Measurements from ENCODE around the gene RACGAP1. TPM values are rescaled to one million over a fixed set of nuclear protein-coding genes. Genes with fewer than 3 reads are reported as not detected.
A peak's percentile ranks its signal among the peaks of the same experiment; 100 is the strongest.
"Not testable (repeated sequence)": the region's sequence is repeated elsewhere in the genome, so short reads cannot be mapped to it uniquely, and the experiment has no call there.

Gene RACGAP1
- total RNA-seq, 1 donor from 2014 or later = 35.8 TPM

DNA sequence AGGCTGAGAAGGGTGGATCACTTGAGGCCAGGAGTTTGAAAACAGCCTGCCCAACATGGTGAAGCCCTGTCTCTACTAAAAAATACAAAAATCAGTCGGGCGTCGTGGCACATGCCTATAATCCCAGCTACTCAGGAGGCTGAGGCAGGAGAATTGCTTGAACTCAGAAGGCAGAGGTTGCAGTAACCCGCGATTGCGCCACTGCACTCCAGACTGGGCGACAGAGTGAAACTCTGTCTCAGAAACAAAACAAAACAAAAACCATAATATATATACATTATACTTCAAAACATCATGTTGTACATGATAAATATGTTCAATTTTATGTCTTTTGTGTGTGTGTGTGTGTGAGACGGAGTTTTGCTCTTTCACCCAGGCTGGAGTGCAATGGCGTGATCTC is 5.2 kb upstream of the RACGAP1 start:
- not testable (repeated sequence) for DNase-seq (ENCODE audit: low read depth in 2 of 2)

DNA sequence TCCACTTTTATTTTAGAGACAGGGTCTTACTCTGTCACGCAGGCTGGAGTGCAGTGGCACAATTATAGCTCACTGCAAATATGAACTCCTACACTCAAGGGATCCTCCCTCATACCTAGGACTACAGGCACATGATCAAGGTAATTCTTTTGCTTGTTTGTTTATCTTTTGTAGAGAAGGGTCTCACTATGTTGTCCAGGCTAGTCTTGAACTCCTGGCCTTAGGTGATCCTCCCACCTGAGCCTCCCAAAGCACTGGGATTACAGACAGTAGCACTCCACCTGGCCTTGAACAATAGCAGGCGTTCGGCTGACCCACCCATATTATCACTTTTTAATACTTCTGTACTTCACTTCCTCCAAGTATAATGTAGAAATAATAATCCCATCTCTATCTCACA is 1.4 kb upstream of the RACGAP1 start:
- DNase-seq (ENCODE audit: low read depth in 2 of 2) = no peak

DNA sequence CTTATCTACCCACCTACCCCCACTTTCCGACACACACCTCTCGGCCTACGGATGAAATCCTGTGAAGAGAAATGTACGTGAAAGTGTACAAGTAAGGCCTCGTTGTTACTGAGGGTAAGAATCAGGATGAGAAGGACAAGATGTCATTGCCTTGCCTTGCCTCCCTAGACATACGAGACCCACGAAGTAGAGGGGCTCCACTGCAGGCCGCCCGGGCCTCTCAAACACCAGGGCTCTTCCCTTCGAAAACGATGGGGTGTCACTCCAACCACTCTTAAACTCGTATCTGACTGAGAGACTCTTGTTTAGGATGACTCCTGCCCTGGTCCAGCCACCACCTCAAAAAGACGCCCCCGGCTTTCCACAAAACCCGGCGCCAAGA is 498 bp downstream of the RACGAP1 start:
- DNase-seq (ENCODE audit: low read depth in 2 of 2) = no peak

DNA sequence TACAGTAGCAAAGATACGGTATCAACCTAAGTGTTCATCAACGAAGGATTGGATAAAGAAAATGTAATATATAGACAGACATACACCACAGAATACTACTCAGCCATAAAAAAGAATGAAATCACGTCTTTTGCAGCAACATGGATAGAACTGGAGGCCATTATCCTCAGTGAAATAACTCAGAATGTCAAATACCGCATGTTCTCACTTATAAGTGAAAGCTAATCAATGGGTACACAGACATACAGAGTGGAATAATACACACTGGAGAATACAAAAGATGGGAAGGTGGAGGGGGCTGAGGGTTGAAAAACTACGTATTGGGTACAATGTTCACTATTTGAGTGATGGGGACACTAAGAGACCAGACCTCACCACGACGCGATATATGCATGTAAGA is 1.1 kb downstream of the RACGAP1 start:
- no peak for DNase-seq (ENCODE audit: low read depth in 2 of 2)

DNA sequence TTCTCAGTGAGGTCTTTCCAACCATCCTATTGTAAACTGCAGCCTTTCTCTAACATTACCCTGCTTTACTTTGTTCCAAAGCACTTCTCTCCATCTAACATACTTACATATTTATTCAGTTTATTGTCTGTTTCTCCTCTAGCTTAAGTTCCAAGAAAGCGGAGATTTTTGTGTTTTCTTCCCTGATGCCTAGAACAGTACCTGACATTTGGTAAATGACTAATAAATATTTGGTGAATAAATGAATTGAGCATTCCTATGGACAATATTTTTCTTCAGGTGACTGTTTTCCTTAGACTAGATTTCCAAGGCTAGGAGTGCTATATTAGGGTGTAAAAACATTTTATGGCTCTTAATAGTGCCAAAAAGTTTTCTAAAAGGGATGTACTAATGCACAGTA is 2.4 kb downstream of the RACGAP1 start:
- DNase-seq (ENCODE audit: low read depth in 2 of 2) = no peak

DNA sequence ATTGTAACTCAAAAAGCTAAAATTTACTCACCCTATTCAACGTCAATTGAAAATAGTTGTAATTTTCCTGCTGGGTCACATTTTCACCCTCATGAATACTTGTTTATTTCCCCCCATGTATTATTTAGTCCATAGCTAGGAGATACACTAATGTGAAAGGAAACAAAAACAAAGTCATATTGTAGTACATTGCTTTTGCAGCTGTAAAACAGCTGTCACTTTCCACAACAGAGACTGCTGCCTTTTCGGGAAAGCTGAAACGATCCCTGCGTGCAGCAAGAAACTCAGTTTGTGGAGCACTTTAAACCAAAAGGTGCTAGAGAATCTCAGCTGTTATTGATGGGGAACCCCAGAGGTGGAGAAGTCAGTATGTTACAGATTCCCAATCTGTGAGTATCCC is 4.3 kb downstream of the RACGAP1 start:
- no peak for DNase-seq (ENCODE audit: low read depth in 2 of 2)

DNA sequence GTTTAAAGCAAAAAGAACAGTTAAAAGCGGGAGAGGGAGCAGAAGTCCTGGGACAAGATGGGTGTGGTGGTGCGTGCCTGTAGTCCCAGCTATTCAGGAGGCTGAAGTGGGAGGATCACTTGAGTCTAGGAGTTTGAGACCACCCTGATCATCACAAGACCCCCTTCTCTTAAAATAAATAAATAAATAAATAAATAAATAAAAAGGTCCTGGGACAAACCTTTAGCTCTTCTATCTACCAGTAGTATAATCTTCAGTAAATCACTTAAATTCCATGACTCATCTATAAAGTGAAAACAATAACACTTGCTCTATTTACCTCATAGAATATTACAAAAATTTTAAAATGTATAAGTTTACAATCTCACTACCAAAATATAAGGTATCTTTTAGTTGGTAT is 5.8 kb downstream of the RACGAP1 start:
- DNase-seq (ENCODE audit: low read depth in 2 of 2) = no peak

DNA sequence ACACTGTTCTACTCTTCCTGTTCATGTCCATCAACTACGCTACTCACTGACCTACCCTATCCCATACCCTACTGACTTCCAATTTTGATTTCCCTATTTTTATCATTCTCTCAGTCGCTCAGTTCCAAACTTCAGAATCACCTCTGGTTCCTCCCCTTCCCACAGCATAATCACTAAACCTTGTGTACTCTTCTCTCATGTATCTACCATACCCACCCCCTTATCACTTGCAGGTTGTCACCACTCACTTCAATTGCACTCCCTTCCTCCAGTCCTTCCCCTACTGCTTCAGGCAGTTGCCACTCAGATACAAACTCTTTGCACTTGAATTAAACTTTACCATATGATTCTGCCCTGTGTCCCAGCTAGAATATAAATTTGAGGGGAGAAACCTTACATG is 6.3 kb downstream of the RACGAP1 start:
- no peak for DNase-seq (ENCODE audit: low read depth in 2 of 2)

DNA sequence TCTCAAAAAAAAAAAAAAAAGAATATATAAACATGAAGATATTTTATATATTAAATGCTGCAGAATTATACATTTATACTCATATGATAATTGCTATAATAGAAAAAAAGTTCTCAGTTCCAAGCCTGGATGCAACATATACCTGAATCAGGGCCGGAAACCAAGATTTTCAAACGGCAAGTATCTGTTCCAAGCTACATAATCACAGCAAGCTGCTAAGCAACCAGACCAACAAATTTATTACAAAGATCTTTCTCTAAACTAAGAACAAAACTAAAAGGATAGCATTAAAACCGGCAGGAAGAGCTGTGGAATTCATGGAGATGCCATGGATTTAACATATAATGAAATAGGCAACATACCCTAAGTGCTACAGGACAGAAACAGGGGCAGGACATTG is 7.1 kb downstream of the RACGAP1 start:
- no peak for DNase-seq (ENCODE audit: low read depth in 2 of 2)

DNA sequence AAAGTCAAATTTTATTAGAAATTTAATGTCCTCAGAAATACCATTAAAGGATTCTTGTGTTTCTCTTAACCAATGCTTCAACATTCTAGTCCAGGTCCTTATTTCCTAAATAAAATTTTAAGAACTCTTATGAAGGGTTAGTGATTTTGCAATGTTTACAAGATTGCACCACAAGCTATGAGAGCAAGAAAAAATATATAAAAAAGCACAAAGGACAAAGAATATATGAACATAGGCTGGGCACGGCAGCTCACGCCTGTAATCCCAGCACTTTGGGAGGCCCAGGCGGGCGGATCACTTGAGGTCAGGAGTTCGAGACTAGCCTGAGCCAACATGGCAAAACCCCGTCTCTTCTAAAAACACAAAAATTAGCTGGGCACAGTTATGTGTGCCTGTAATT is 7.7 kb downstream of the RACGAP1 start:
- no peak for DNase-seq (ENCODE audit: low read depth in 2 of 2)

DNA sequence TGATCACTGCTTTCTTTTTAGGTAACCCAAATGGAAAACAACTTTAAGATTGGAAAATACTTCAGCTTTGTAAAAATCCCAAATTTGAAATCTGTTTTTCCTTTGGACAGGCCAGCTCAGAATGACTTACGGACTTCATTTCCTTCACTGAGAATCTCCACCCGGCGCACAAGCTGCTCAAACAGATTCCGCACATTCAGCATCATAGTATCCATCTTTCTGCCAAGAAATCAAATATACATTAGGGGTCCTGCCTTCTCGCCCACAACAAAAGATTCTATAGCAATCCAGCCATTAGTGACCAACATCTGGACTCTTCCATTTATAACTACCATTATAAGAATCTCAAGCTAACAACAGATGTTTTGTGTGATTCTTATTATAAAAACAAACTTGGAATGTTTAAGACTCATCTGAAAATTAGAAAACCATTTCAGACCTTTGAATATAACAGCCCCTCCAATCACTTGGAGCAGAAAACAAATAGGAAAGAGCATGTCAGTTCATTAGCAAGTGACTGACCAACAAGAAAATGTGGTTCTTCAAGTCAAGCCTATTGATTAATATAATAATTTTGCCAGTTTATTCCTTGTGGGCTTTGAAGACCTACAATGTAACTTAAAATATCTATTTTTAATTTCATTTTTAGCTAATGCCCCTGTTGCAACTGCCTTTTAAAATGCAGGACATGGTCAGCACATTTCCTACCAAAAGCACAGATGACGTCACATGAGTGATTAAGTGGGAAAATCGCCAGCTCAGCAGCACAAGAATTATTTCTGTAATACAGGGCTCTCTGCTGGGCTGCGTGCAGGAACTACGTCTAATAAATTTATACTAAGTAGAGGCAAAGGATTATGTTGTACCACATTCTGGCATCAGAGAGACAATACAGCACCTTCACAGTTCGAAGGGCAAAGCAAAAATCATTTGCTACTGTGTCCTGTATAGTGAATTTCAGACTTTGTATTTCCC is 8.5 kb downstream of the RACGAP1 start:
- DNase-seq (ENCODE audit: low read depth in 2 of 2) = peak; percentile 75 to 77

DNA sequence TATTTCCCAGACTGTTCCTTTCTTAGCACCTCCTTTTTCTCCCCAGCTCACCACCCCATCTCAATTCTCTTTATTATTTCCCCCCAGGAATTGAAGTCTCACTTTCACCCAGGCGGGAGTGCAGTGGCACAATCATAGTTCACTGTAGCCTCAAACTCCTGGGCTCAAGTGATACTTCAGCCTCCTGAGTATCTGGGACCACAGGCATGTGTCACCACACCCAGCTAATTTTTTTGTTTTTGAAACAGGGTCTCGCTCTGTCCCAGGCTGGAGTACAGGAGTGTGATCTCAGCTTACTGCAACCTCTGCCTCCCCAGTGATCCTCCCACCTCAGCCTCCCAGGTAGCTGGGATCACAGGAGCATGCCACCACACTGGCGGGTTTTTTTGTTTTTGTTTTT is 11.0 kb downstream of the RACGAP1 start:
- no peak for DNase-seq (ENCODE audit: low read depth in 2 of 2)

DNA sequence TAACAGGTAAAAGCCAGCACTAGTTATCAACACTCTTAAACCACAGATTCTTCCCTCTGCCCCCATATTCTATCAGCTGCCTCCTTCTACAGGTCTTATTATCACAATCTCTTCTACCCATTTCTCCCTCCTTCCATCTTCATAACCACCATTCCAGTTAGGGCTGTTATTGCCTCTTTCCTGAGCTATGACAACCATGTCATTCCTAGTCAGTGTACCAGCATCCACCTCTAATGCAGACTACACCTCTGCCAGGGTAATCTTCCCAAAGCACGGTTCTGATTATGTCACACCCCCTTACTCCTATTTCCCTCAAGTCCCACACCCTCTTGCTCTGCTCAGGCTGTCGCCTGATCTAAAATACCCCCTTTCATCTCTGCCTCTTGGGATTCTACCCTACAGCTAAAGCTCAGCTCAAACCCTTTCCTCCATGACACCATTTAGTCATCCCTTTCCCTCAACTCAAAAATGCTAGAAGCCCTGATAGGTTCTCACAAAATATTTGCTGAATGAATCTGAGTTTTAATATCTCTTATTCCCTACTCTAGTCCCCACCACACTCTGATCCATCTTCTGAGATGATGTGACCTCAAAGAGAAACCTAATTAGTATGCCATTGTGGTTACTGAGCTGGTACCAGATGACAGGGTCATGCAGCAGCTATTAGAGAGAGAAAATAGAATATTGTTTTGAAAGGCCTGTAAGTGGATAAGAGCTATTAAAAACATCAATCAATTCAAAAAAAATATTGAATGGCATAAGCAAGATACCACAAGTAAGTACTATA is 11.7 kb downstream of the RACGAP1 start:
- DNase-seq (ENCODE audit: low read depth in 2 of 2) = no peak

DNA sequence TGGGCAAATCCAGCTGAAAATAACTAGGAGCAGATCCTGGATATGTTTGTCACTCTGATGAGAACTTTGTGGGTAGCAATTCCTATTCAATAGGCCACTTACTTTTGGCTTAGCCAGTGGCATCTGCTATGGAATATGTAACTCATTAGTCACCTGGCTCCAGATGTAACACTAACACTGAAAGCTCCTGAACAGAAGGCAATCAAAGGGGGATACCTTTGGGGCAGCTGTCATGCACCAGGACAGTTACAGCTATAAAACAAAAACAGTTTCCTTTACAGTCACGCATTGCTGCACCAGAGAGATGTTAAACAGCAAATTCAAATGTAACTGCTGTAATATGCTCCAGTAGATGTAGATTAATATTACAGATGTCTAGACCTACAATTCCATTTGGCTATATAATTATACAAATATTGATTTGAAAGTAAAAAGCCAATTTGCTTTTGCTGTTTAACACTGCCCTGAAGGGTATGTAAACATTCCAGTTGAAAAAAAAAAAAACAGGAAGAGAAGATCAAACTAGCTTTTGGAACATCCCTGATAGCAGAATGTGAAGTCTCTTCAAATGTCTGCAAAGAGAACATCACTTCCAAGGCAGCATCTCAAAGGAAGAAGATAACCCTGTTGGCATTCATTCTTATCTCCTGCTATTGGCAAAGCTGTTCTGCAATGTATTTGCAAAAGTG is 18.4 kb downstream of the RACGAP1 start:
- DNase-seq (ENCODE audit: low read depth in 2 of 2) = no peak

DNA sequence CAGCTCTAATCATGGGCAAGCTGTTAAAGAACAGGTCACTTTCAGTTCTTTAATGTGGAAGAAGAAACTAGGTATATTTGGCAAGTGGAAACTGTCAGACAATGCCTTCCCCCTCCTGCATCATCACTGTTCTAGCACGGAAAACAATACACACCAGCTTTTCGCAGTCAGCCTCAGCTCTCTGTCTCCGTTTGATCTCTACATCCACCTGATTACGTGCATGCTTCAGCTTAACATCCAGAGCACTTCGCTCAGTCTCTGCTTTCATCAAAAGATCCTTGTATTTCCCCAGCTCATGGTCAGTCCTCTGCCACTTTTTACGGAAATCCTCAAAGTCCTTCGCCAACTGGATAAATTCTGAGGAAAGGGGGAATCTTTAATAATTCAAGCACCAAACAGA is 19.0 kb downstream of the RACGAP1 start:
- no peak for DNase-seq (ENCODE audit: low read depth in 2 of 2)

DNA sequence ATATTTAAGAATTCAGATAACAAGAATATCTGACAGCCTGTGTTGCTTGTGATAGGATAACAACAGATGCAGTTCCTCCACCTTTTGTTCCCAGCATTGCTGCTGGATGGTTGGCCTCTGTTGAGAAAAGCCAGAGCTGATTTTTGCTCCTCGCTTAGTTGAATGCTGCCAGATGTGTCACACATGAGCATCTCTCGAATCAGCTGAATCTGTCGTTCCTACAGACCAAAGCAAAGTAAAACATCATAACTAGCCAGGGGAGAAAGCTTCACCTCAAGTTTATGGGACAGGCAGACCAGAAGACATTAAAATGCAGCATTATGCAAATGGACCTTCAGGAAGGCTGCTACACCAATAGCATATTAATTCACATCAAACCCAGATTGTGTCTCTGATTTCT is 20.1 kb downstream of the RACGAP1 start:
- DNase-seq (ENCODE audit: low read depth in 2 of 2) = no peak

DNA sequence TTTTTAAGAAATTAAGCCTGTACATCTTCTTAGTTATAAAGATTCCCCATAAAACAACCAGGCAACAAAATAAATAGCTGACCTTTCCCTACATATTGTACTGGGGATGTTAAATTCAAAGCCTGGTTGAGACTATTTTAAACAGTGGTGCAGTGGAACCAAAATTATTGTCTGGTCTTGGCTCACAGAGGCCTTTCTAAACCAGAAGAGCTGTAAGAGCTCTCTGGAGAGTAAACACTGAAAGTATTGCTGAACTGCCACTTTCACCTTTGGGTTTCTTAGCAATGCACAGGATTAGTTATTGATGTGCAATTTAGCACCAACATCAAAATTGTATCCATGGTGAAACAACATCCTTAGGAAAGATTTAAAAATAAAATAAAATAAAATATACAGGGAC is 20.6 kb downstream of the RACGAP1 start:
- DNase-seq (ENCODE audit: low read depth in 2 of 2) = no peak

DNA sequence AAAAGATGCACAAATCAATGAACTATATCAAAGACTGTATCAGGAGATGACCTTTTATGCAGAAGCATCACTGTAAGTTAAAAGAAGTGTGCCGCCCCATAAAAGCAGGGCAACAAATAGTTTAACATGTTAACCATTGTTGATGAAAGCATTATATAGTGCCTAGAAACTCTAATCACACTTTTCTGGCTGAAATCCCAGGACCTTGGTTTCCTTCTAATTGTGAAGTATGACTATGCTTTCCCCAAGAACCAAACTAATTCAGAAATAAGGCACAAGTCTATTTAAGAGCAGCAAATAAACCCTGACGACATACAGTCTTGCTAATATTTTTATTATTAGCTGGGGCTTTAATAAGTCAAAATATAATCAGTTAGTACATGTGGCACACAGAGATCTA is 21.7 kb downstream of the RACGAP1 start:
- DNase-seq (ENCODE audit: low read depth in 2 of 2) = peak in 1 of 2 donors; percentile 36

DNA sequence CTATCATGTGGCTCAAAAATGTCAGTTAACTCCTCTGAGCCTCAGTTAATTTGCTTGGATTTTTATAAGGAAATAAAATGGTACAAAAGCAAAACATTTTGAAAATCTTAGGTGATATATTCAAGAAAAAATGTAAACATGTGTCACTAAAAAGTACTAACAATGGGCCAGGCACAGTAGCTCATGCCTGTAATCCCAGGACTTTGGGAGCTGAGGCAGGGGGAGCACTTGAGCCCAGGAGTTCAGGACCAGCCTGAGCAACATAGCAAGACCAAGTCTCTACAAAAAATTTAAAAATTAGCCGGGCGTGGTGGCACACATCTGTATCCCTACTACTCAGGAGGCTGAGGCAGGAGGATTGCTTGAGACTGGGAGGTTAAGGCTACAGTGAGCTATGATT is 26.8 kb downstream of the RACGAP1 start:
- no peak for DNase-seq (ENCODE audit: low read depth in 2 of 2)

DNA sequence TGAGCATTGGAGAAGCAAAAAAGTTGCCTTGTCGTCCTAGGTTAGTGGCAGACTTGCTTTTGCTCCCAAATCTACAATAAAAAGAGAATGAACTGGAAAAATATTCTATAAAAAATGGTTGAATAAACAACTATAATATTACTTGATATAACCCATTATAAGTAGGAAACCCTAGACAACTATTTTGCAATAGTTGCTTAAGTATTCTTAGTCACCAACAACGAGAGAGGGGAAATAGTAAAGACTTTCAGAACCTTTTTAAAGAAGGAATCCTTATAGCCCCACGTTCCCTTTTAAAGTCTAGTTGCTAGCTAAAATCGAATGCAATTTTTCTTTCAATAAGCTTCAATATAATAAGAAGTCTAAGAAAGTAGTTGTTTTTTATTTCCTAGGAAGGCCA is 35.0 kb downstream of the RACGAP1 start:
- no peak for DNase-seq (ENCODE audit: low read depth in 2 of 2)

DNA sequence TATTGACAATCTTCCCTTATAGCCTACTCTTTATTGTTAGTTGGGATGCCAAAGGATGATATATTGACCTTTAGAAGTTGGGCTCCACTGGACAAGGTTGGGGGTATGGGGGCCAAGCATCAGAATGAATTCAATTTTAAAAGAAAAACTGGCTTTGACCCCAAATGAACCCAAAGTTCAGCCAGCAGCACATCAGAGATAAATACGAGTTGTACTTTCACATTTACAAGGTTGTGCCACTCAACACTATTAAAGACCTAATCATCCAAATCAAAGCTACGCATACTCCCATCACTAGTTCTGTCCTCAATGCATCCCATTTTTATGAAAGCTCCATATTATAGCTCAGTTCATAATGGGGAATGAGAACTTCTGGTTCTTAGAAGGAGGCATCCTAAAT is 35.9 kb downstream of the RACGAP1 start:
- DNase-seq (ENCODE audit: low read depth in 2 of 2) = not testable (repeated sequence)

DNA sequence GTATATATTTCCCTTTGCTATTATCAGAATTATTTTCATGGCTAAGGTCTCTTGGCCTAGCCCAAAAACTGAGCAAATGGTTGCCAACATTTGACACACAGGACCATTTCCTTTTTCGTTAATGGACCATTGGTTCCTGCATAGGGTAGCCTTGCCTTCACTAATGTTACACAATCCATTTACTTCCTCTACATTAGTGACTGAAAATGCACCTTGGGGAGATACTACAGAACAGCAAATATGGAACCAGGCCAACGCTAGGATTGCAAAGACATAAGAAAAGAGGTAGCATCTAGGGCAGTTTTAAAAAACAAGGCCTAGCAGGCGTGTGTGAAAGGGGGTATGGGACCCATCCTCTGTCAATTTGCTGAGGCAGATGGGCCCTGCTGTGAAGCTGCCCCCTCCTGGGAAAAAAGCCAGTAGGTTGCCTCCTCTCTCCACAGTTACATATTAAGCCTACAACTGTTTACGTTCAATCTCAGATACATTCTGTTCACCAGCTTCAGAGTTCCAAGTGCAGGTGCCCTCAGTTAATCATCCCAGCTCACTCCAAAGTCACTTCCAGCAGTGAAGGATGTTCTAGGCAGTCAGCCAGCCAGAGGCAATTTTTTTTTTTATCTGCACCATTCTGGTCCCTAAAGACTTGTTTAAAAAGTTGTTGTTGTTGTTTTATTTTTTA is 37.5 kb downstream of the RACGAP1 start:
- no peak for DNase-seq (ENCODE audit: low read depth in 2 of 2)
